Endometrial microvascular endothelial cells (primary cell): ENCODE measurements around the gene ARL17A. TPM values are rescaled to one million over a fixed set of nuclear protein-coding genes. Genes with fewer than 3 reads are reported as not detected.
"Not testable (repeated sequence)": the region's sequence is repeated elsewhere in the genome, so short reads cannot be mapped to it uniquely, and the experiment has no call there.

Experiments
- in situ Hi-C: cut with HindIII; loops from 2 replicates; pipeline ENCODE4 v1.10.0; 2017; ENCODE audit warnings: low sequenced_read_pairs, low pct_unique_long_range_greater_than_20kb; ENCODE audit errors: inconsistent ontology term
- total RNA-seq: library from RNA; depleted of rRNA; stranded (reverse); fragments of >200 nt; gene quantifications from one replicate; pipeline ENCODE4 v1.2.3, GENCODE V29; 2015; ENCODE audit errors: inconsistent ontology term

Gene ARL17A
- total RNA-seq, 1 donor from 2014 or later = 7.8 TPM

- in situ Hi-C loops = not testable (repeated sequence)
Observed at GRCh38 chr17:46566284-46566683, 13.2 kb downstream of the ARL17A start.

- in situ Hi-C loops = not testable (repeated sequence)
Observed at GRCh38 chr17:46560048-46560447, 19.4 kb downstream of the ARL17A start.

GRCh38 chr17:46559155-46559554 lies 20.3 kb downstream of the ARL17A start:
- in situ Hi-C loops = not testable (repeated sequence)

GRCh38 chr17:46548607-46549006 lies 30.9 kb downstream of the ARL17A start:
- in situ Hi-C loops = not testable (repeated sequence)

GRCh38 chr17:46534716-46535115 lies 44.8 kb downstream of the ARL17A start:
- in situ Hi-C loops = not testable (repeated sequence)

- in situ Hi-C loops = not testable (repeated sequence)
Observed at GRCh38 chr17:46512168-46512567, 67.3 kb downstream of the ARL17A start, which contains the start of gene LRRC37A2. Gene LRRC37A2 (plus strand): TSS chr17:46512468. CDS start chr17:46512713, 245 bp downstream.

GRCh38 chr17:46505896-46506295 lies 73.6 kb downstream of the ARL17A start:
- in situ Hi-C loops = not testable (repeated sequence)

- in situ Hi-C loops = not testable (repeated sequence)
Observed at GRCh38 chr17:46499437-46500139, 79.9 kb downstream of the ARL17A start.

GRCh38 chr17:46492021-46492420 lies 87.5 kb downstream of the ARL17A start:
- in situ Hi-C loops = not testable (repeated sequence)

- in situ Hi-C loops = not testable (repeated sequence)
Observed at GRCh38 chr17:46481310-46481709, 98.2 kb downstream of the ARL17A start.

GRCh38 chr17:46478823-46479222 lies 100.7 kb downstream of the ARL17A start:
- in situ Hi-C loops = not testable (repeated sequence)

- in situ Hi-C loops = not testable (repeated sequence)
Observed at GRCh38 chr17:46475583-46475982, 103.9 kb downstream of the ARL17A start.

- in situ Hi-C loops = not testable (repeated sequence)
Observed at GRCh38 chr17:46474489-46474888, 105.0 kb downstream of the ARL17A start.

GRCh38 chr17:46467618-46468017 lies 111.9 kb downstream of the ARL17A start:
- in situ Hi-C loops = not testable (repeated sequence)

Other genes starting within 250 kb of the ARL17A start
- gene ARL17B, start 217.9 kb downstream of the ARL17A start, total RNA-seq = 19.1 TPM
- 5.6 TPM for gene LRRC37A2, start 67.2 kb downstream of the ARL17A start, total RNA-seq
- 38.0 TPM for gene NSF, start 11.0 kb upstream of the ARL17A start, total RNA-seq
- gene WNT3, start 239.0 kb upstream of the ARL17A start, total RNA-seq = 0.56 TPM